ENCODE measurements around the gene PHLDA2. TPM values are rescaled to one million over a fixed set of nuclear protein-coding genes. Genes with fewer than 3 reads are reported as not detected.

The PHLDA2 gene
- total RNA-seq, 2 donors from 2014 or later, result 0.96 to 2.8 TPM

GRCh38 chr11:2955906-2956476, 26.8 kb upstream of the PHLDA2 start:
- DNase-seq (no peak), ATAC-seq (no peak)
- H3K27me3 Mint-ChIP-seq, result no peaks in the 10 kb centered on the region
- H3K4me1 Mint-ChIP-seq, result peaks cover 13% of the 10 kb centered on the region
- peaks cover 4% of the 10 kb centered on the region for H3K36me3 Mint-ChIP-seq (ENCODE audit: low read depth)
- peak overlapping the region; percentile 88 for H3K27ac Mint-ChIP-seq
- no peak overlapping the region for H3K4me3 Mint-ChIP-seq
- H3K9me3 ChIP-seq (ENCODE audit: control insufficient read depth, low read length, poor library complexity, severe bottlenecking), result no peaks in the 10 kb centered on the region

GRCh38 chr11:2954263-2954662, 25.0 kb upstream of the PHLDA2 start:
- DNase-seq, result no peak
- Mint-ChIP-seq H3K27ac (peak overlapping the region; percentile 49), H3K36me3 (ENCODE audit: low read depth) (peaks cover 13% of the 10 kb centered on the region), H3K27me3 (no peaks in the 10 kb centered on the region), H3K4me1 (peaks cover 18% of the 10 kb centered on the region), H3K4me3 (no peak overlapping the region)
- ATAC-seq, result no peak
- no peaks in the 10 kb centered on the region for H3K9me3 ChIP-seq (ENCODE audit: control insufficient read depth, low read length, poor library complexity, severe bottlenecking)

GRCh38 chr11:2952290-2952689, 23.1 kb upstream of the PHLDA2 start:
- Mint-ChIP-seq H3K36me3 (ENCODE audit: low read depth) (peaks cover 11% of the 10 kb centered on the region), H3K27me3 (no peaks in the 10 kb centered on the region), H3K4me1 (peaks cover 20% of the 10 kb centered on the region), H3K27ac (peak overlapping the region; percentile 34), H3K4me3 (no peak overlapping the region)
- DNase-seq, result no peak
- ATAC-seq, result no peak
- H3K9me3 ChIP-seq (ENCODE audit: control insufficient read depth, low read length, poor library complexity, severe bottlenecking), result no peaks in the 10 kb centered on the region

GRCh38 chr11:2951231-2952110, 22.3 kb upstream of the PHLDA2 start:
- Mint-ChIP-seq H3K36me3 (ENCODE audit: low read depth) (peaks cover 11% of the 10 kb centered on the region), H3K27me3 (no peaks in the 10 kb centered on the region), H3K4me1 (peaks cover 21% of the 10 kb centered on the region), H3K4me3 (peak overlapping the region; percentile 33), H3K27ac (peak overlapping the region; percentile 34)
- no peaks in the 10 kb centered on the region for H3K9me3 ChIP-seq (ENCODE audit: control insufficient read depth, low read length, poor library complexity, severe bottlenecking)
- DNase-seq (no peak), ATAC-seq (no peak)

- H3K27me3 Mint-ChIP-seq, result no peaks in the 10 kb centered on the region
- peaks cover 11% of the 10 kb centered on the region for H3K36me3 Mint-ChIP-seq (ENCODE audit: low read depth)
- H3K27ac Mint-ChIP-seq, result peak overlapping the region; percentile 67
- ATAC-seq (no peak), DNase-seq (no peak)
- H3K4me3 Mint-ChIP-seq, result no peak overlapping the region
- H3K4me1 Mint-ChIP-seq, result peaks cover 26% of the 10 kb centered on the region
- no peaks in the 10 kb centered on the region for H3K9me3 ChIP-seq (ENCODE audit: control insufficient read depth, low read length, poor library complexity, severe bottlenecking)
Measured at GRCh38 chr11:2950825-2951224, 21.6 kb upstream of the PHLDA2 start.

GRCh38 chr11:2949920-2950319, 20.7 kb upstream of the PHLDA2 start:
- Mint-ChIP-seq H3K27me3 (no peaks in the 10 kb centered on the region), H3K27ac (peak overlapping the region; percentile 83), H3K4me1 (peaks cover 31% of the 10 kb centered on the region), H3K4me3 (no peak overlapping the region), H3K36me3 (ENCODE audit: low read depth) (peaks cover 11% of the 10 kb centered on the region)
- ATAC-seq, result no peak
- no peak for DNase-seq
- no peaks in the 10 kb centered on the region for H3K9me3 ChIP-seq (ENCODE audit: control insufficient read depth, low read length, poor library complexity, severe bottlenecking)

GRCh38 chr11:2947744-2948143, 18.5 kb upstream of the PHLDA2 start:
- no peaks in the 10 kb centered on the region for H3K27me3 Mint-ChIP-seq
- peaks cover 11% of the 10 kb centered on the region for H3K36me3 Mint-ChIP-seq (ENCODE audit: low read depth)
- no peaks in the 10 kb centered on the region for H3K9me3 ChIP-seq (ENCODE audit: control insufficient read depth, low read length, poor library complexity, severe bottlenecking)
- H3K27ac Mint-ChIP-seq, result no peak overlapping the region
- H3K4me3 Mint-ChIP-seq, result no peak overlapping the region
- peaks cover 31% of the 10 kb centered on the region for H3K4me1 Mint-ChIP-seq
- no peak for DNase-seq
- ATAC-seq, result no peak

- Mint-ChIP-seq H3K36me3 (ENCODE audit: low read depth) (peaks cover 11% of the 10 kb centered on the region), H3K27me3 (no peaks in the 10 kb centered on the region), H3K4me3 (peak overlapping the region; percentile 31), H3K27ac (peak overlapping the region; percentile 11), H3K4me1 (peaks cover 32% of the 10 kb centered on the region)
- ATAC-seq (no peak), DNase-seq (no peak)
- H3K9me3 ChIP-seq (ENCODE audit: control insufficient read depth, low read length, poor library complexity, severe bottlenecking), result no peaks in the 10 kb centered on the region
Measured at GRCh38 chr11:2945757-2946287, 16.6 kb upstream of the PHLDA2 start.

GRCh38 chr11:2945031-2945756, 16.0 kb upstream of the PHLDA2 start:
- no peak for DNase-seq
- peak overlapping the region; percentile 66 for H3K27ac Mint-ChIP-seq
- H3K36me3 Mint-ChIP-seq (ENCODE audit: low read depth), result peaks cover 9% of the 10 kb centered on the region
- H3K4me1 Mint-ChIP-seq, result peaks cover 31% of the 10 kb centered on the region
- H3K4me3 Mint-ChIP-seq, result peak overlapping the region; percentile 28
- ATAC-seq, result peak; percentile 49
- no peaks in the 10 kb centered on the region for H3K27me3 Mint-ChIP-seq
- no peaks in the 10 kb centered on the region for H3K9me3 ChIP-seq (ENCODE audit: control insufficient read depth, low read length, poor library complexity, severe bottlenecking)

GRCh38 chr11:2944530-2944929, 15.3 kb upstream of the PHLDA2 start:
- Mint-ChIP-seq H3K4me1 (peaks cover 28% of the 10 kb centered on the region), H3K36me3 (ENCODE audit: low read depth) (peaks cover 4% of the 10 kb centered on the region), H3K27me3 (no peaks in the 10 kb centered on the region), H3K27ac (peak overlapping the region; percentile 66), H3K4me3 (no peak overlapping the region)
- no peaks in the 10 kb centered on the region for H3K9me3 ChIP-seq (ENCODE audit: control insufficient read depth, low read length, poor library complexity, severe bottlenecking)
- ATAC-seq (no peak), DNase-seq (no peak)

GRCh38 chr11:2943711-2944118, 14.5 kb upstream of the PHLDA2 start:
- peak; percentile 37 for ATAC-seq
- H3K4me1 Mint-ChIP-seq, result peaks cover 25% of the 10 kb centered on the region
- H3K9me3 ChIP-seq (ENCODE audit: control insufficient read depth, low read length, poor library complexity, severe bottlenecking), result no peaks in the 10 kb centered on the region
- no peaks in the 10 kb centered on the region for H3K27me3 Mint-ChIP-seq
- H3K27ac Mint-ChIP-seq, result peak overlapping the region; percentile 66
- H3K4me3 Mint-ChIP-seq, result peak overlapping the region; percentile 33
- peaks cover 2% of the 10 kb centered on the region for H3K36me3 Mint-ChIP-seq (ENCODE audit: low read depth)
- no peak for DNase-seq

- Mint-ChIP-seq H3K4me1 (peaks cover 25% of the 10 kb centered on the region), H3K36me3 (ENCODE audit: low read depth) (peaks cover 2% of the 10 kb centered on the region), H3K27me3 (no peaks in the 10 kb centered on the region), H3K4me3 (peak overlapping the region; percentile 33), H3K27ac (peak overlapping the region; percentile 66)
- ATAC-seq, result peak; percentile 2
- no peaks in the 10 kb centered on the region for H3K9me3 ChIP-seq (ENCODE audit: control insufficient read depth, low read length, poor library complexity, severe bottlenecking)
- DNase-seq, result no peak
Measured at GRCh38 chr11:2942872-2943710, 13.9 kb upstream of the PHLDA2 start.
